OCI-LY1 (cell line): ENCODE results near the gene MYO16.

Source experiments
- H2AFZ ChIP-seq: fragments of 200-600 bp; sonication (generic), shearing (Covaris generic); 2 replicates; pipeline ENCODE4 v1.6.0; 2014; ENCODE audit warnings: antibody characterized with exemption, mild to moderate bottlenecking, low read length
- H3F3A ChIP-seq: fragments of 200-600 bp; sonication (generic), shearing (Covaris generic); 2 replicates; pipeline ENCODE4 v1.6.0; 2014; ENCODE audit warnings: mild to moderate bottlenecking, antibody characterized with exemption, low read length, moderate library complexity; ENCODE audit not compliant: insufficient read depth
- H3K27ac ChIP-seq: fragments of 200-600 bp; sonication (generic); 2 replicates; pipeline ENCODE4 v1.5.1; 2014; ENCODE audit warnings: low read length, mixed run types, mild to moderate bottlenecking, low read depth; ENCODE audit not compliant: poor library complexity, severe bottlenecking
- H3K27me3 ChIP-seq: fragments of 200-600 bp; sonication (generic); 2 replicates; pipeline ENCODE4 v1.6.0; 2014; ENCODE audit warnings: antibody characterized with exemption, mild to moderate bottlenecking, low read length, moderate library complexity; ENCODE audit not compliant: insufficient read depth
- H3K36me3 ChIP-seq: fragments of 200-600 bp; sonication (generic); 2 replicates; pipeline ENCODE4 v1.6.1; 2014; ENCODE audit warnings: mild to moderate bottlenecking, antibody characterized with exemption, low read length, moderate library complexity, mixed read lengths; ENCODE audit not compliant: insufficient read depth
- H3K4me1 ChIP-seq: fragments of 200-600 bp; sonication (generic); 2 replicates; pipeline ENCODE4 v1.5.1; 2014; ENCODE audit warnings: mild to moderate bottlenecking, low read length, moderate library complexity; ENCODE audit not compliant: insufficient read depth, severe bottlenecking
- H3K4me2 ChIP-seq: fragments of 200-600 bp; sonication (generic), shearing (Covaris generic); 2 replicates; pipeline ENCODE4 v1.6.1; 2014; ENCODE audit warnings: low read length
- H3K4me3 ChIP-seq: fragments of 200-600 bp; sonication (generic); 2 replicates; pipeline ENCODE4 v1.5.1; 2014; ENCODE audit warnings: low read length, low read depth, mild to moderate bottlenecking, mixed read lengths; ENCODE audit not compliant: poor library complexity, severe bottlenecking
- H3K79me2 ChIP-seq: fragments of 200-600 bp; shearing (Covaris generic); 2 replicates; pipeline ENCODE4 v1.6.1; 2016; ENCODE audit warnings: mixed run types, low read length, mixed read lengths; ENCODE audit not compliant: insufficient read depth
- H3K9ac ChIP-seq: fragments of 200-600 bp; sonication (generic), shearing (Covaris generic); 2 replicates; pipeline ENCODE4 v1.6.1; 2014; ENCODE audit warnings: mild to moderate bottlenecking, low read length, mixed read lengths
- H3K9me2 ChIP-seq: fragments of 200-600 bp; sonication (generic), shearing (Covaris generic); 2 replicates; pipeline ENCODE4 v1.6.1; 2014; ENCODE audit warnings: low read depth, mild to moderate bottlenecking, low read length, mixed read lengths
- H3K9me3 ChIP-seq: fragments of 200-600 bp; shearing (Covaris generic); 2 replicates; pipeline ENCODE4 v1.6.1; 2014; ENCODE audit warnings: low read length, mixed read lengths
- H4K20me1 ChIP-seq: fragments of 200-600 bp; sonication (generic), shearing (Covaris generic); 2 replicates; pipeline ENCODE4 v1.6.0; 2016; ENCODE audit warnings: mild to moderate bottlenecking, low read length; ENCODE audit not compliant: insufficient read depth
- EZH2 ChIP-seq: fragments of 200-600 bp; sonication (generic), shearing (Covaris generic); IDR thresholded peaks from 2 replicates; pipeline ENCODE4 v1.8.0; 2017; ENCODE audit warnings: borderline replicate concordance, mixed run types, mild to moderate bottlenecking, antibody characterized with exemption, low read length, moderate library complexity, mixed read lengths
- TF ChIP-seq, protein P1 (sequence below): fragments of 200-600 bp; sonication (generic), shearing (Covaris generic); IDR thresholded peaks from 2 replicates; pipeline ENCODE4 v1.5.1; 2017; ENCODE audit warnings: mild to moderate bottlenecking, antibody characterized with exemption, low read length, moderate library complexity, mixed read lengths

Gene MYO16

GRCh38 chr13:108705031-108705430 is 75.6 kb downstream of the MYO16 start:
- TF ChIP-seq, protein P1, sequence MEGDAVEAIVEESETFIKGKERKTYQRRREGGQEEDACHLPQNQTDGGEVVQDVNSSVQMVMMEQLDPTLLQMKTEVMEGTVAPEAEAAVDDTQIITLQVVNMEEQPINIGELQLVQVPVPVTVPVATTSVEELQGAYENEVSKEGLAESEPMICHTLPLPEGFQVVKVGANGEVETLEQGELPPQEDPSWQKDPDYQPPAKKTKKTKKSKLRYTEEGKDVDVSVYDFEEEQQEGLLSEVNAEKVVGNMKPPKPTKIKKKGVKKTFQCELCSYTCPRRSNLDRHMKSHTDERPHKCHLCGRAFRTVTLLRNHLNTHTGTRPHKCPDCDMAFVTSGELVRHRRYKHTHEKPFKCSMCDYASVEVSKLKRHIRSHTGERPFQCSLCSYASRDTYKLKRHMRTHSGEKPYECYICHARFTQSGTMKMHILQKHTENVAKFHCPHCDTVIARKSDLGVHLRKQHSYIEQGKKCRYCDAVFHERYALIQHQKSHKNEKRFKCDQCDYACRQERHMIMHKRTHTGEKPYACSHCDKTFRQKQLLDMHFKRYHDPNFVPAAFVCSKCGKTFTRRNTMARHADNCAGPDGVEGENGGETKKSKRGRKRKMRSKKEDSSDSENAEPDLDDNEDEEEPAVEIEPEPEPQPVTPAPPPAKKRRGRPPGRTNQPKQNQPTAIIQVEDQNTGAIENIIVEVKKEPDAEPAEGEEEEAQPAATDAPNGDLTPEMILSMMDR = no peak
- TF ChIP-seq EZH2 = no peak

DNA sequence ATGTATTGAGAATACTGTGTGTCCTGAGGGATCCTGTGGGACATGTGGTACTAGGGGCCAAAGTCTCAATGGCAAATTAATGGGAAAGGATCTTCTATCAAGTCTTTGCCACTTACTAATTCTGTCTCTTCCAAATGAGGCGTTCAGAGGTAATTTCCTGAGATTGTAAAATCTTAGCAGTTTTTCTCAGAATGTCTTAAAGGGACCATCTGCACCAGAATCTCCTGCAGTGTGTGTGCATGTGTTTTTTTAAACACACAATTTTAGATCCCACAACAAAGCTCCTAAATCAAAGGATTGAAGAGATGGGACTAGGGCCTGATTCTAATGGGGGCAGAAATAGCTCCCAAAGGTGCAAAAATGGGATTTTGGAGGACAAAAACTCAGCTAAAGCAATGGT is 78.2 kb downstream of the MYO16 start:
- no peak overlapping the region for H3K4me2 ChIP-seq
- H3K27ac ChIP-seq = no peak overlapping the region
- no peak for TF ChIP-seq EZH2
- TF ChIP-seq, protein P1 = no peak
- H3K4me3 ChIP-seq = no peak overlapping the region
- no peaks in the 10 kb centered on the region for H3F3A ChIP-seq
- H2AFZ ChIP-seq = no peak overlapping the region
- no peaks in the 10 kb centered on the region for H4K20me1 ChIP-seq
- no peaks in the 10 kb centered on the region for H3K27me3 ChIP-seq
- H3K79me2 ChIP-seq = no peaks in the 10 kb centered on the region
- H3K9ac ChIP-seq = no peak overlapping the region
- H3K4me1 ChIP-seq = no peaks in the 10 kb centered on the region
- no peaks in the 10 kb centered on the region for H3K9me2 ChIP-seq
- H3K9me3 ChIP-seq = no peaks in the 10 kb centered on the region
- no peaks in the 10 kb centered on the region for H3K36me3 ChIP-seq

More at GRCh38 chr13:108705031-108705430, 75.6 kb downstream of the MYO16 start:
- Histone ChIP-seq H3K4me2 (no peak overlapping the region), H3K36me3 (no peaks in the 10 kb centered on the region), H3F3A (no peaks in the 10 kb centered on the region), H3K4me1 (no peaks in the 10 kb centered on the region), H3K27me3 (no peaks in the 10 kb centered on the region), H2AFZ (no peak overlapping the region), H3K79me2 (no peaks in the 10 kb centered on the region), H3K4me3 (no peak overlapping the region), H4K20me1 (no peaks in the 10 kb centered on the region), H3K9me2 (no peaks in the 10 kb centered on the region), H3K9me3 (0 out of 2 replicates have a peak, but pooled peaks cover 2% of the 10 kb centered on the region), H3K9ac (no peak overlapping the region), H3K27ac (no peak overlapping the region)

DNA sequence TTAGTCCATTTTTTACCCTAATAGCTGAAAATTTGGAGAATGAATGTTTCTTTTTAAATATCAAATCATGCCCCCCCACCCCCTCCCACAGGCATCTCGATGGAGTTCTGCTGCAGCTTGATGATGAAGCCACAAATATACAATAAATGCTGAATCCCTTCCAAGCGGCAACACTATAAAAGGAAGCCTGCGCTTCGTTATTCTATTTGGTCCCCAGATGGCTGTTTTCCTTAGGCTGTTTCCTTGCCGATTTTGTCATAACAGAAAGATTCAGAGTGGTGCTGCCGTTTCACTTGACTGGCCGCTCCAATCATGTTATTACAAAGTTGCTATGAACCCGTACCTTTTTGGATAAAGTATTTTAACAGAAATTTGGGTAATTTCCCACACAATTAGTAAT is 79.5 kb downstream of the MYO16 start:
- H3K79me2 ChIP-seq = no peaks in the 10 kb centered on the region
- H3K9ac ChIP-seq = no peak overlapping the region
- no peaks in the 10 kb centered on the region for H3K9me3 ChIP-seq
- no peaks in the 10 kb centered on the region for H4K20me1 ChIP-seq
- H3K9me2 ChIP-seq = no peaks in the 10 kb centered on the region
- no peaks in the 10 kb centered on the region for H3K36me3 ChIP-seq
- H3K27me3 ChIP-seq = no peaks in the 10 kb centered on the region
- H3K4me1 ChIP-seq = no peaks in the 10 kb centered on the region
- TF ChIP-seq, protein P1 = no peak
- TF ChIP-seq EZH2 = no peak
- H3K27ac ChIP-seq = no peak overlapping the region
- H3F3A ChIP-seq = no peaks in the 10 kb centered on the region
- no peak overlapping the region for H3K4me3 ChIP-seq
- H3K4me2 ChIP-seq = no peak overlapping the region
- H2AFZ ChIP-seq = no peak overlapping the region
